ENCODE results near the gene BRF1. TPM values are rescaled to one million over a fixed set of nuclear protein-coding genes. Genes with fewer than 3 reads are reported as not detected.

Gene BRF1
- total RNA-seq, 1 donor from 2014 or later: 64.6 TPM

DNA sequence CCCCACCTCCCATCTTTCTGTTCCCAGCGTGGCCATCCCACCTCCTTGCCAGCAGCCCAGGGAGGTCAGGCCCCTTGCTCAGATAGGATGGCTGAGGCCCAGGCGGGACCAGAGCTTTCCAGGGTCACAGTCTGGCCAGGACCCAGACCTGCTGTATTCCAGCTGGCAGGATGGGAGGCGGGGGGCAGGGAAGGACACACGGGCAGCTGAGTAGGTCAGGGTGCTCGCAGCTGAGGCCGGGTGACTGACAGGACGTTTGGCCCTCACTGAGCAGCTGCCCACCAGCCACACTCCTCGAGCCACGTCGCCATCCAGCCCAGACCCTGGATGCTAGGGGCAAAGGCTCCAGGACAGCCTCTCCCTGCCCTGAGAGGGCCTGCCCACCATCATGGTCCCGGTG, 123.7 kb downstream of the BRF1 start:
- Histone ChIP-seq H3K27ac (no peak overlapping the region), H3K9me3 (no peaks in the 10 kb centered on the region), H3K27me3 (no peaks in the 10 kb centered on the region), H3K4me3 (no peak overlapping the region), H3K4me1 (peaks cover 49% of the 10 kb centered on the region), H3K36me3 (no peaks in the 10 kb centered on the region)
- TF ChIP-seq, protein P1, sequence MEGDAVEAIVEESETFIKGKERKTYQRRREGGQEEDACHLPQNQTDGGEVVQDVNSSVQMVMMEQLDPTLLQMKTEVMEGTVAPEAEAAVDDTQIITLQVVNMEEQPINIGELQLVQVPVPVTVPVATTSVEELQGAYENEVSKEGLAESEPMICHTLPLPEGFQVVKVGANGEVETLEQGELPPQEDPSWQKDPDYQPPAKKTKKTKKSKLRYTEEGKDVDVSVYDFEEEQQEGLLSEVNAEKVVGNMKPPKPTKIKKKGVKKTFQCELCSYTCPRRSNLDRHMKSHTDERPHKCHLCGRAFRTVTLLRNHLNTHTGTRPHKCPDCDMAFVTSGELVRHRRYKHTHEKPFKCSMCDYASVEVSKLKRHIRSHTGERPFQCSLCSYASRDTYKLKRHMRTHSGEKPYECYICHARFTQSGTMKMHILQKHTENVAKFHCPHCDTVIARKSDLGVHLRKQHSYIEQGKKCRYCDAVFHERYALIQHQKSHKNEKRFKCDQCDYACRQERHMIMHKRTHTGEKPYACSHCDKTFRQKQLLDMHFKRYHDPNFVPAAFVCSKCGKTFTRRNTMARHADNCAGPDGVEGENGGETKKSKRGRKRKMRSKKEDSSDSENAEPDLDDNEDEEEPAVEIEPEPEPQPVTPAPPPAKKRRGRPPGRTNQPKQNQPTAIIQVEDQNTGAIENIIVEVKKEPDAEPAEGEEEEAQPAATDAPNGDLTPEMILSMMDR (IDR thresholded peaks at IDR 0.05): no peak
- no peak for TF ChIP-seq POLR2A (IDR thresholded peaks at IDR 0.05)
- no peak for TF ChIP-seq POLR2AphosphoS5 (IDR thresholded peaks at IDR 0.05; ENCODE audit: insufficient read depth in 1 of 2, low read depth in 1 of 2)
- no peak for DNase-seq (ENCODE audit: extremely low spot score in 2 of 2)
- intact Hi-C loops (cut with DNase I): no loop called here

DNA sequence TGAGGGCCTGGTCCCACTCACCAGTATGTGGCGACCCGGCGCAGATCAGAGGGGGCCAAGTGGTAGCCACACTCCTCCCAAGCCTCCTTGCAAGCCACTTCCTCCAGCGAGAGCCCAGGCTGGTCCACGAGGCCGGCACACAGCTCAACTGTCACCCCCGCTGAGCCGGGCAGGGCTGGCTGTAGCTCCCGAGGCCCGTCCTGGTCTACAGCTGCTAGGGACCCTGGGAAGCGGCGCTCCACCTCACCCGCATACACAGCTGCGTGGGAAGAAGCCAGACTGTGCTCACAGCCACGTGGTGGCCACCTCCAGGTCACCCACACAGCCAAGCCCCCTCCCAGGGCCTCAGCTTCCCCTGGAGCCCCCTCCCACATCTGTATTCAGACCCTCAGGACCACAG, 124.3 kb downstream of the BRF1 start:
- no peak for DNase-seq (ENCODE audit: extremely low spot score in 2 of 2)
- H3K27me3 ChIP-seq: no peaks in the 10 kb centered on the region
- no peaks in the 10 kb centered on the region for H3K9me3 ChIP-seq
- peaks cover 44% of the 10 kb centered on the region for H3K4me1 ChIP-seq
- intact Hi-C loops (cut with DNase I): no loop called here
- no peak overlapping the region for H3K4me3 ChIP-seq
- H3K36me3 ChIP-seq: no peaks in the 10 kb centered on the region
- TF ChIP-seq, protein P1 (IDR thresholded peaks at IDR 0.05): no peak
- TF ChIP-seq POLR2AphosphoS5 (IDR thresholded peaks at IDR 0.05; ENCODE audit: insufficient read depth in 1 of 2, low read depth in 1 of 2) (no peak), POLR2A (IDR thresholded peaks at IDR 0.05) (no peak)
- no peak overlapping the region for H3K27ac ChIP-seq

DNA sequence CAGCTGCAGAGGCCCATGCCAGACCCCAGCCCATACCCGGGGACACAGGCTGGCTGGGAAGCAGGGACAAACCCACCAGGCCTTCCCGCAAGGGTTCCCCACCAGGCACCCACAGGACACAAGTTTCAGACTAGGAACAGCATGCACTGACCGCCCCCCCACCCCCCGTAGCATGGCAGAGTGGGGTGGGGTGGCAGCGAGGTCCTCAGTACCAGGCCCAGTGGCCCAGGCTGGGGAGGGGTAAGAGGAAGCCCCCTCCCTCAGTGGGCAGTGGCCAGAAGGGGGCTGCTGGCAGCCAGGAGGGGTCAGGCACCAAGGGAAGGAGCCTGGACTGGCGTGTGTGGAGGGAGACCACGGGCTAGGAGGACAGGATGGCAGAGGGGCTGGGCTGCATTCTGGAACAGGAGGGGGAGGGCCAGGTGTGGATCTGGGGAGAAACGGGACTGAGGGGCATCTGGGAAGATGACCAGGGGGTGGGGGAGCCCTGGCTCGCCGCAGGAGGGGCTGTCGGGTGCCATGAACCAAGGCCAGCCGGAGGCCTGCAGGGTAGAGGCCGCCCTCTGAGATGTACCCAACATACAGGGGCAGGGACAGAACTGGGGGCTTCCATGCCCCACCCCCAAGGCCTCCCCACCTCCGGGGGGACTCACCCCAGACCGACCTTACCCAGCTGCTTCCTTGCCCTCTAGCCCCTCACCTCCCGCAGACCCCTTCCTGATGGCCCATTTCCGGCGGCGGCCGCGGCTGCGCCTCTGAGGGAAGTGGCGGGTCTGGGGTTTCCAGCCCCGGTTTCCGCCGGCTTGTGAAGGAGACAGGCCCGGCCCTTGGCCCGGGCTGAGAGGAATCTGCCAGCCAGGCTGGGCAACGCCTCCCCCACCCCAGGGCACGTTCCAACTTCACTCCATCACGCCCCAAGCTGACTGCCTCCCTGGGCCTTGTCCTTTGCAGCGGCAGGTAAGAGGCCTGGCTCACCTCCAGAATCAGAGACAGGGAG, 126.6 kb downstream of the BRF1 start:
- TF ChIP-seq, protein P1 (IDR thresholded peaks at IDR 0.05): no peak
- no peak for TF ChIP-seq POLR2AphosphoS5 (IDR thresholded peaks at IDR 0.05; ENCODE audit: insufficient read depth in 1 of 2, low read depth in 1 of 2)
- TF ChIP-seq POLR2A (IDR thresholded peaks at IDR 0.05): no peak
- intact Hi-C loops (cut with DNase I): no loop called here
- no peaks in the 10 kb centered on the region for H3K27me3 ChIP-seq
- H3K27ac ChIP-seq: no peak overlapping the region
- H3K4me1 ChIP-seq: peaks cover 39% of the 10 kb centered on the region
- no peak overlapping the region for H3K4me3 ChIP-seq
- no peak for DNase-seq (ENCODE audit: extremely low spot score in 2 of 2)
- H3K9me3 ChIP-seq: no peaks in the 10 kb centered on the region
- no peaks in the 10 kb centered on the region for H3K36me3 ChIP-seq

DNA sequence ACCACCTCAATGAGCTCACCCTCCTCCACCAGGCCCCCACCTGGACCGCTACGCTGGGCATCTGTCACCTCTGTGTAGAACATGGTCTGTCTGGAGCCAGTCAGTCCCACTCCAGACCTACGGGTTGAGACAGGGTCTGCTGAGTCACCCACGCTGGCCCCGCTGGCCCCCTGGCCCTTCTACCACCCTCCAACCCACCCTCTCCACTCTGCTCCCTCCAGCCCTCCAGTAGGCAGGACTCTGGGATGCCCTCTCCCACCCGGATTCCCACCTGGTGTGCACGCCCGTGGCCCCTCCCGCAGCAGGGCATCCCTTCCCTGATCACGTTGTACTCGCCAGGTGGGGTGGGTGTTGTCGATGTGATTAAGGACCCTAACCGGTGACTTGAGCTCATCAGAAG, 127.7 kb downstream of the BRF1 start:
- Histone ChIP-seq H3K27ac (no peak overlapping the region), H3K27me3 (no peaks in the 10 kb centered on the region), H3K4me3 (no peak overlapping the region), H3K4me1 (peaks cover 41% of the 10 kb centered on the region), H3K9me3 (no peaks in the 10 kb centered on the region), H3K36me3 (no peaks in the 10 kb centered on the region)
- intact Hi-C loops (cut with DNase I): no loop called here
- TF ChIP-seq, protein P1 (IDR thresholded peaks at IDR 0.05): no peak
- TF ChIP-seq POLR2AphosphoS5 (IDR thresholded peaks at IDR 0.05; ENCODE audit: insufficient read depth in 1 of 2, low read depth in 1 of 2) (no peak), POLR2A (IDR thresholded peaks at IDR 0.05) (no peak)
- no peak for DNase-seq (ENCODE audit: extremely low spot score in 2 of 2)

DNA sequence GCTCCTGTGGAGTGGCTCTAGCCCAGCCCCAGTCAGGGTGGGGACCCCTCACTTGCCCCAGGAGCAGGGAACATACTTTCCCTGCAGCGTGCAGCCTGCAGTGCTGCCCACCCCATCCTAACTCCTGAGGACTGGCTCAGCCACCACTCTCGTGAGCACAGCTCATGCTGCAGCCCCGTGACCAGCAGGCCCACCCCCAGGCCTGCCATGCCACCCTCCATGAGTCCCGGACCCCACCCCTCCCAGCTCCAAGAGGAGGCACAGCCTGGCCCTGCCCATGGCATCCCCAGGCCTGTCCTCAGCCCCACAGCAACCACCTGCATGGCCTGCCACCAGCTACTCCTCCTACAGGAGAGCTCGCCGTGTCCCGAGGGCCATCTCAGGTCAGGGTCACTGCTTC, 128.3 kb downstream of the BRF1 start:
- intact Hi-C loops (cut with DNase I): no loop called here
- no peak for DNase-seq (ENCODE audit: extremely low spot score in 2 of 2)
- Histone ChIP-seq H3K4me3 (no peak overlapping the region), H3K36me3 (no peaks in the 10 kb centered on the region), H3K9me3 (no peaks in the 10 kb centered on the region), H3K4me1 (peaks cover 41% of the 10 kb centered on the region), H3K27ac (no peak overlapping the region), H3K27me3 (no peaks in the 10 kb centered on the region)
- TF ChIP-seq, protein P1 (IDR thresholded peaks at IDR 0.05): no peak
